Measurements from ENCODE around the gene KCNH8.
"Not testable (repeated sequence)": the region's sequence is repeated elsewhere in the genome, so short reads cannot be mapped to it uniquely, and the experiment has no call there.

KCNH8 gene

GRCh38 chr3:19147905-19148767, at the start of gene KCNH8:
KCNH8 (plus strand) TSS chr3:19148510; CDS start chr3:19148720, 210 bp downstream.
- DNase-seq = no peak

GRCh38 chr3:19102654-19103290, 45.5 kb upstream of the KCNH8 start:
- DNase-seq = not testable (repeated sequence)

- DNase-seq = no peak
These were observed 44.8 kb upstream of the KCNH8 start for GRCh38 chr3:19103510-19103909.

GRCh38 chr3:19104459-19104858, 43.9 kb upstream of the KCNH8 start:
- DNase-seq = no peak

GRCh38 chr3:19105826-19106225, 42.5 kb upstream of the KCNH8 start:
- no peak for DNase-seq

- DNase-seq = no peak
These were observed 42.0 kb upstream of the KCNH8 start for GRCh38 chr3:19106307-19106706.

- DNase-seq = no peak
These were observed 40.6 kb upstream of the KCNH8 start for GRCh38 chr3:19107719-19108118.

GRCh38 chr3:19110335-19110895, 37.9 kb upstream of the KCNH8 start:
- DNase-seq = no peak

GRCh38 chr3:19114461-19114860, 33.8 kb upstream of the KCNH8 start:
- DNase-seq = no peak

- DNase-seq = no peak
These were observed 32.1 kb upstream of the KCNH8 start for GRCh38 chr3:19116239-19116638.

GRCh38 chr3:19124752-19125151, 23.6 kb upstream of the KCNH8 start:
- DNase-seq = no peak

- DNase-seq = no peak
These were observed 8.4 kb upstream of the KCNH8 start for GRCh38 chr3:19139863-19140262.

GRCh38 chr3:19146685-19147650, 1.3 kb upstream of the KCNH8 start:
- DNase-seq = no peak

GRCh38 chr3:19148768-19149091, 420 bp downstream of the KCNH8 start:
- no peak for DNase-seq

- DNase-seq = no peak
These were observed 1.1 kb downstream of the KCNH8 start for GRCh38 chr3:19149368-19149767.

GRCh38 chr3:19151171-19151570, 2.9 kb downstream of the KCNH8 start:
- DNase-seq = no peak

GRCh38 chr3:19154693-19155250, 6.5 kb downstream of the KCNH8 start:
- no peak for DNase-seq

- no peak for DNase-seq
These were observed 7.1 kb downstream of the KCNH8 start for GRCh38 chr3:19155375-19155774.

GRCh38 chr3:19159966-19160635, 11.8 kb downstream of the KCNH8 start:
- no peak for DNase-seq

- DNase-seq = no peak
These were observed 17.3 kb downstream of the KCNH8 start for GRCh38 chr3:19165654-19166053.

- DNase-seq = no peak
These were observed 23.5 kb downstream of the KCNH8 start for GRCh38 chr3:19171794-19172193.

- no peak for DNase-seq
These were observed 25.6 kb downstream of the KCNH8 start for GRCh38 chr3:19173945-19174344.

All from NK-92 treated with Interleukin-12 subunit alpha and Interleukin-12 subunit beta, amount 100 ng/mL, for 24 hours (cell line).